Measurements from ENCODE around the gene TRAF3IP3. TPM values are rescaled to one million over a fixed set of nuclear protein-coding genes. Genes with fewer than 3 reads are reported as not detected.

Gene TRAF3IP3
- total and polyA plus RNA-seq, 2 of the 13 experiments (the other 11 are each of a cell fraction or from before 2014, with no cell fraction given): not detected

DNA sequence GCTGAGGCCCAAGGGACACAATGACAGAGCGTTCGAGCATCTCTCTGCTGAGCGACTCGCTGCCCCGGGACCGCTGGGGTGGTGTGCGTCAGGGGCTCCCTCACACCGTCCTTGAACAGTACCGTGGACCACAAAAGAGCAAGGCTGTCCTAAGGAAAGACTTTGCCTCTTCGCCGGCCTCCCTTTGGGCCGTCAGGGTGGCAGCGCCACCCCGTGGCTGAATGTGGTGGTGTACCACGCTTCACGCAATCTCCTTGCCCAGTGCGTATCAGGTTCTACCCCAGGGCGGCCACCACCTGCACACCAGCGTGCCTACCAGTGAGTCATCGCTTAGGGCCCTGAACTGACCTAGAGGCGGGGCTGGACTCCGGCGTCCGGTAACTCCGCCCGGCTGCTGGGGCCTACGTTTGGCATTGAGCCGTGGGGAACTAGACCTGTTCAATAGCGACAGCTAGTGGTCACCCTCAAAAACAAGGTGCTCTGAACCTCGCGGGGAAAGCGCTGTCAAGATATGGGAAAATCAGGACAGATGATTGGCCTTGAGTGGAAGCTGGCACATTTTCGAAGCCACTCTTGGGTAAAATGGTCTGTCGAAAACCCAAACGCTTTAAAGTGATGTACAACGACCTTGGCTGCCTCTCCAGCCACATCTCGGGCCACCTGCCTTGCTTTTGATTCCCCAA lies 8.1 kb upstream of the TRAF3IP3 start (continued):
- TF ChIP-seq, protein P1, sequence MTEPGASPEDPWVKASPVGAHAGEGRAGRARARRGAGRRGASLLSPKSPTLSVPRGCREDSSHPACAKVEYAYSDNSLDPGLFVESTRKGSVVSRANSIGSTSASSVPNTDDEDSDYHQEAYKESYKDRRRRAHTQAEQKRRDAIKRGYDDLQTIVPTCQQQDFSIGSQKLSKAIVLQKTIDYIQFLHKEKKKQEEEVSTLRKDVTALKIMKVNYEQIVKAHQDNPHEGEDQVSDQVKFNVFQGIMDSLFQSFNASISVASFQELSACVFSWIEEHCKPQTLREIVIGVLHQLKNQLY (CRISPR knock-in tag; IDR thresholded peaks at IDR 0.05): 0 out of 2 replicates have a peak, but pooled peaks have one; percentile 22
- TF ChIP-seq YEATS2 (CRISPR knock-in tag; IDR thresholded peaks at IDR 0.05; ENCODE audit: borderline replicate concordance) (peak; percentile 57; the same call in 1 of the 2 replicates), ZNF563 (CRISPR knock-in tag; IDR thresholded peaks at IDR 0.05) (0 out of 2 replicates have a peak, but pooled peaks have one; percentile 48), ZFX (CRISPR knock-in tag; IDR thresholded peaks at IDR 0.05; ENCODE audit: low read depth) (peak; percentile 85), JUND (CRISPR knock-in tag; IDR thresholded peaks at IDR 0.05) (peak; percentile 96), PATZ1 (CRISPR knock-in tag; IDR thresholded peaks at IDR 0.05) (0 out of 2 replicates have a peak, but pooled peaks have one; percentile 28), PLRG1 (conservative IDR thresholded peaks at IDR 0.05) (no peak), GABPB1 (CRISPR knock-in tag; IDR thresholded peaks at IDR 0.05) (peak; percentile 76; the same call in 1 of the 2 replicates), ZNF232 (CRISPR knock-in tag; IDR thresholded peaks at IDR 0.05; ENCODE audit: borderline replicate concordance) (peak; percentile 43; the same call in 1 of the 2 replicates), FOXO1 (CRISPR knock-in tag; IDR thresholded peaks at IDR 0.05) (no peak), ZBTB7B (CRISPR knock-in tag; IDR thresholded peaks at IDR 0.05) (peak; percentile 21; the same call in 1 of the 2 replicates), ZSCAN22 (CRISPR knock-in tag; IDR thresholded peaks at IDR 0.05) (no peak), PAX8 (CRISPR knock-in tag; IDR thresholded peaks at IDR 0.05; ENCODE audit: borderline replicate concordance) (no peak), ZNF205 (CRISPR knock-in tag; IDR thresholded peaks at IDR 0.05) (peak; percentile 39; the same call in 1 of the 2 replicates), KDM3A (CRISPR knock-in tag; IDR thresholded peaks at IDR 0.05; ENCODE audit: low read depth) (0 out of 2 replicates have a peak, but pooled peaks have one; percentile 22), HCFC1 (IDR thresholded peaks at IDR 0.05; ENCODE audit: low read depth, low read length) (no peak), KLF6 (CRISPR knock-in tag; IDR thresholded peaks at IDR 0.05) (no peak), KDM2A (CRISPR knock-in tag; IDR thresholded peaks at IDR 0.05; ENCODE audit: borderline replicate concordance, low read depth) (peak; percentile 71), IRF2 (CRISPR knock-in tag; IDR thresholded peaks at IDR 0.05) (peak; percentile 67; the same call in 1 of the 2 replicates)
- TF ChIP-seq, protein P2, sequence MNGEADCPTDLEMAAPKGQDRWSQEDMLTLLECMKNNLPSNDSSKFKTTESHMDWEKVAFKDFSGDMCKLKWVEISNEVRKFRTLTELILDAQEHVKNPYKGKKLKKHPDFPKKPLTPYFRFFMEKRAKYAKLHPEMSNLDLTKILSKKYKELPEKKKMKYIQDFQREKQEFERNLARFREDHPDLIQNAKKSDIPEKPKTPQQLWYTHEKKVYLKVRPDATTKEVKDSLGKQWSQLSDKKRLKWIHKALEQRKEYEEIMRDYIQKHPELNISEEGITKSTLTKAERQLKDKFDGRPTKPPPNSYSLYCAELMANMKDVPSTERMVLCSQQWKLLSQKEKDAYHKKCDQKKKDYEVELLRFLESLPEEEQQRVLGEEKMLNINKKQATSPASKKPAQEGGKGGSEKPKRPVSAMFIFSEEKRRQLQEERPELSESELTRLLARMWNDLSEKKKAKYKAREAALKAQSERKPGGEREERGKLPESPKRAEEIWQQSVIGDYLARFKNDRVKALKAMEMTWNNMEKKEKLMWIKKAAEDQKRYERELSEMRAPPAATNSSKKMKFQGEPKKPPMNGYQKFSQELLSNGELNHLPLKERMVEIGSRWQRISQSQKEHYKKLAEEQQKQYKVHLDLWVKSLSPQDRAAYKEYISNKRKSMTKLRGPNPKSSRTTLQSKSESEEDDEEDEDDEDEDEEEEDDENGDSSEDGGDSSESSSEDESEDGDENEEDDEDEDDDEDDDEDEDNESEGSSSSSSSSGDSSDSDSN (CRISPR knock-in tag; IDR thresholded peaks at IDR 0.05): peak; percentile 96
- TF ChIP-seq, protein P3, sequence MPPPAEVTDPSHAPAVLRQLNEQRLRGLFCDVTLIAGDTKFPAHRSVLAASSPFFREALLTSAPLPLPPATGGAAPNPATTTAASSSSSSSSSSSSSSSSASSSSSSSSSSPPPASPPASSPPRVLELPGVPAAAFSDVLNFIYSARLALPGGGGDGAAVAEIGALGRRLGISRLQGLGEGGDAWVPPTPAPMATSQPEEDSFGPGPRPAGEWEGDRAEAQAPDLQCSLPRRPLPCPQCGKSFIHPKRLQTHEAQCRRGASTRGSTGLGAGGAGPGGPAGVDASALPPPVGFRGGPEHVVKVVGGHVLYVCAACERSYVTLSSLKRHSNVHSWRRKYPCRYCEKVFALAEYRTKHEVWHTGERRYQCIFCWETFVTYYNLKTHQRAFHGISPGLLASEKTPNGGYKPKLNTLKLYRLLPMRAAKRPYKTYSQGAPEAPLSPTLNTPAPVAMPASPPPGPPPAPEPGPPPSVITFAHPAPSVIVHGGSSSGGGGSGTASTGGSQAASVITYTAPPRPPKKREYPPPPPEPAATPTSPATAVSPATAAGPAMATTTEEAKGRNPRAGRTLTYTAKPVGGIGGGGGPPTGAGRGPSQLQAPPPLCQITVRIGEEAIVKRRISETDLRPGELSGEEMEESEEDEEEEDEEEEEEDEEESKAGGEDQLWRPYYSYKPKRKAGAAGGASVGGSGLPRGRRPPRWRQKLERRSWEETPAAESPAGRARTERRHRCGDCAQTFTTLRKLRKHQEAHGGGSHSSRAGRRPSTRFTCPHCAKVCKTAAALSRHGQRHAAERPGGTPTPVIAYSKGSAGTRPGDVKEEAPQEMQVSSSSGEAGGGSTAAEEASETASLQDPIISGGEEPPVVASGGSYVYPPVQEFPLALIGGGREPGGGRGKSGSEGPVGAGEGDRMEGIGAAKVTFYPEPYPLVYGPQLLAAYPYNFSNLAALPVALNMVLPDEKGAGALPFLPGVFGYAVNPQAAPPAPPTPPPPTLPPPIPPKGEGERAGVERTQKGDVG (CRISPR knock-in tag; IDR thresholded peaks at IDR 0.05; ENCODE audit: borderline replicate concordance): peak; percentile 40; the same call in 1 of the 2 replicates

All from HepG2 (cell line).